Upper lobe of right lung (tissue), 1 donor: Measurements from ENCODE around the gene LSM6. TPM values are rescaled to one million over a fixed set of nuclear protein-coding genes. Genes with fewer than 3 reads are reported as not detected.

Experiments
- ATAC-seq: fragments of 200-7000 bp; cut with Tn5 transposase; one replicate; pipeline ENCODE4 v1.9.1; 2020; ENCODE audit warnings: mild to moderate bottlenecking, moderate library complexity
- DNase-seq: peaks from one replicate; pipeline ENCODE4 v3.0.0-alpha.2; 2020
- H3K27ac ChIP-seq: fragments of 200-600 bp; one replicate; pipeline ENCODE4 v1.8.0; 2022
- H3K27me3 ChIP-seq: fragments of 200-600 bp; one replicate; pipeline ENCODE4 v1.8.0; 2022; ENCODE audit warnings: mild to moderate bottlenecking
- H3K36me3 ChIP-seq: fragments of 200-600 bp; one replicate; pipeline ENCODE4 v1.8.0; 2022
- H3K4me1 ChIP-seq: fragments of 200-600 bp; one replicate; pipeline ENCODE4 v1.8.0; 2022
- H3K4me3 ChIP-seq: fragments of 200-600 bp; one replicate; pipeline ENCODE4 v1.8.0; 2022; ENCODE audit warnings: mild to moderate bottlenecking
- H3K9me3 ChIP-seq: fragments of 200-600 bp; one replicate; pipeline ENCODE4 v1.8.0; 2022
- intact Hi-C: fragments of 100-400 bp; cut with DNase I; formaldehyde crosslinking; loops from one replicate; pipeline ENCODE4 v1.11.0; 2022
- total RNA-seq: library from RNA; stranded (reverse); fragmentation: NEBNext Ultra II Directional; extraction: Animal tissue kit (Norgen Biotek cat#: 25700); gene quantifications from one replicate; pipeline ENCODE4 v1.2.1, GENCODE V29; 2021
- TF ChIP-seq, protein P1 (sequence below): fragments of 200-600 bp; IDR thresholded peaks from one replicate; pipeline ENCODE4 v1.8.0; 2022; ENCODE audit warnings: antibody characterized with exemption
- donor health status: DM: no; HTN: yes; CAD: no; lungs with severe emphysema.

The LSM6 gene
- total RNA-seq, 1 donor from 2014 or later, result 31.8 TPM

DNA sequence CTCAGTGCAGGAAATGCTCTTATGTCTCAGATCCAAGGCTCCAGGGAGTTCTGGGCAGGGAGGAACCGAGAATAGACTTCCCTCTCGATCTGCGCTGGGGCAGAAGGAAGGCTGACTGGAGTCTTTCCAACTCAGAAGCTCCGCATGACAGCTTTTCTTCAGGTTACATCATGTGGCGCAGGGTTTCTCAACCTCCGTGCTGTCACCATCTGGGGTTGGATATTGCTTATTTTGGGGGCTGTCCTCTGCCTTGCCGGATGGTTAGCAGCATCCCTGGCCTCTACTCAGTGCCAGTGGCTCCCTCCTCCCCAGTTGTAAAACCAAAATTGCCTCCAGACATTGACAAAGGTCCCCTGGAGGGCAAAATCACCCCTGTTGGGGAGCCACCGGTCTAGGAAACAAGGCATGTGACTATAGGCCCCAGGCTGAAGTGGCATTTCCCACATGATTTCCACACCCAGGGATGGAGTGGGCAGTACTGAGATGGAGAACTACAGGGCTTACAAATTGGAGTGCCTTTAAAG lies 60.2 kb downstream of the LSM6 start:
- ATAC-seq (peak; percentile 80), DNase-seq (no peak)

DNA sequence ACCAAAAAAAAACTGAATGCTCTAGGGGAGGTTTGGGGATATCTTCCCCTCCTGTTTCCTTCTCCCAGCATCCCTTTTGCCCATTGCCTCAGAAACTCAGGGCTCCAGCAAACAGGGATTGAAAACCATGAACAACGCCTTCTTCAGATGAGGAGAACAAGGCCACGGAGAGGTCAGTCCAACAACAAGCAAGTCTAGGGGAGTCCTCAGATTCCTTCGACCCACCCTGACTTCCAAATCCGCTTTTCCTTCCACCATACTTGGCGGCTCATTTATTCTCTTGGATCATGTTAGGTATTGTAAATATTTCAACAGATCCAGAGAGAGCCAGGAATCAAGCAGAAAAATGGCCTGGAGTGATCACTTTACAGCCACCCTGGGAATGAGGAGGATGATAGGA lies 60.7 kb downstream of the LSM6 start:
- DNase-seq (no peak), ATAC-seq (no peak)
- H3K27me3 ChIP-seq, result no peaks in the 10 kb centered on the region
- TF ChIP-seq, protein P1, sequence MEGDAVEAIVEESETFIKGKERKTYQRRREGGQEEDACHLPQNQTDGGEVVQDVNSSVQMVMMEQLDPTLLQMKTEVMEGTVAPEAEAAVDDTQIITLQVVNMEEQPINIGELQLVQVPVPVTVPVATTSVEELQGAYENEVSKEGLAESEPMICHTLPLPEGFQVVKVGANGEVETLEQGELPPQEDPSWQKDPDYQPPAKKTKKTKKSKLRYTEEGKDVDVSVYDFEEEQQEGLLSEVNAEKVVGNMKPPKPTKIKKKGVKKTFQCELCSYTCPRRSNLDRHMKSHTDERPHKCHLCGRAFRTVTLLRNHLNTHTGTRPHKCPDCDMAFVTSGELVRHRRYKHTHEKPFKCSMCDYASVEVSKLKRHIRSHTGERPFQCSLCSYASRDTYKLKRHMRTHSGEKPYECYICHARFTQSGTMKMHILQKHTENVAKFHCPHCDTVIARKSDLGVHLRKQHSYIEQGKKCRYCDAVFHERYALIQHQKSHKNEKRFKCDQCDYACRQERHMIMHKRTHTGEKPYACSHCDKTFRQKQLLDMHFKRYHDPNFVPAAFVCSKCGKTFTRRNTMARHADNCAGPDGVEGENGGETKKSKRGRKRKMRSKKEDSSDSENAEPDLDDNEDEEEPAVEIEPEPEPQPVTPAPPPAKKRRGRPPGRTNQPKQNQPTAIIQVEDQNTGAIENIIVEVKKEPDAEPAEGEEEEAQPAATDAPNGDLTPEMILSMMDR, result no peak
- peaks cover 3% of the 10 kb centered on the region for H3K4me1 ChIP-seq
- no peaks in the 10 kb centered on the region for H3K36me3 ChIP-seq
- H3K9me3 ChIP-seq, result no peaks in the 10 kb centered on the region
- intact Hi-C loops, result no loop called here
- H3K27ac ChIP-seq, result no peak overlapping the region
- H3K4me3 ChIP-seq, result no peak overlapping the region

More for the DNA sequence above, 60.2 kb downstream of the LSM6 start:
- TF ChIP-seq, protein P1, result no peak
- no peaks in the 10 kb centered on the region for H3K9me3 ChIP-seq
- no peaks in the 10 kb centered on the region for H3K27me3 ChIP-seq
- no peak overlapping the region for H3K4me3 ChIP-seq
- no peaks in the 10 kb centered on the region for H3K4me1 ChIP-seq
- intact Hi-C loops, result no loop called here
- peak overlapping the region; percentile 49 for H3K27ac ChIP-seq
- H3K36me3 ChIP-seq, result no peaks in the 10 kb centered on the region

DNA sequence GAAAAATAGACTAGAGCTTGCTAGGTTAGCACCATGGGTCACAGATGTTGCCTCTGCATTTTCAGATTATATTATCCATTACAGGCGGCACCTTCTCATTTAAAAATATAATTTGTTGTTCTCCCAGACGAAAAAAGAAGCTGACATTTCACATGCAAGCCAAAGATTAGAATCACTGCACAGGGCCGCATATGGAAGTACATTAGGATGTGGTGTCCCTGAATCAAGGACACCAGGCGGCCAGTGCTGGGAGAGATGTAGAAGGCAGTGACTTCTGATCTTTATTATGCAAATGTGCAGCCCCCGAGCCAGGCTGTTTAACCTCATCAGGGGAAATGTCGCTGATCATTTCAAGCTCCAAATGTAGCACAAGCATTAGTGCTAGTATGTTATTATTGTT lies 61.6 kb downstream of the LSM6 start:
- TF ChIP-seq, protein P1, result no peak
- H3K27me3 ChIP-seq, result no peaks in the 10 kb centered on the region
- ATAC-seq, result no peak
- no peaks in the 10 kb centered on the region for H3K9me3 ChIP-seq
- no peak for DNase-seq
- H3K27ac ChIP-seq, result no peak overlapping the region
- intact Hi-C loops, result no loop called here
- H3K36me3 ChIP-seq, result no peaks in the 10 kb centered on the region
- H3K4me1 ChIP-seq, result peaks cover 10% of the 10 kb centered on the region
- H3K4me3 ChIP-seq, result no peak overlapping the region

DNA sequence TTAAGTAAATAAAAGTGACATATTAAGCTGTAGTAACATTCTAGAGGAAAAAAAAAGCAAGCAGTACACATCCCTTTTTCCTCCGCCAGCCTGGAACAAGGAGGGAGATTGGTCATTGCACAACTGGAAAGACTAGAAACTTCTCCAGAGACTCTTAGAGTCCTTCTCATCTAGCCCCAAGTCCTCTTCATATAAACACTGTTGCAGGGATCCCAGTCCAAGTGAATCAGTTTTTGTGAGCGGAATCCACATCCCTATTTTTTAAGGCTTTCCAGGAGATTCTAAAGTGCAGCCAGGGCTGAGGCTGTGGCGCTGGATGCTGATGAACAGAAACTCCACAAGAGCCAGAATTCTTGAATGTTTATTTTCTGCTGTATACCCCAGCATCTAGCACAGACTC lies 62.6 kb downstream of the LSM6 start:
- intact Hi-C loops, result no loop called here
- TF ChIP-seq, protein P1, result no peak
- no peak overlapping the region for H3K4me3 ChIP-seq
- ATAC-seq (no peak), DNase-seq (no peak)
- no peaks in the 10 kb centered on the region for H3K27me3 ChIP-seq
- peaks cover 17% of the 10 kb centered on the region for H3K4me1 ChIP-seq
- H3K9me3 ChIP-seq, result no peaks in the 10 kb centered on the region
- H3K27ac ChIP-seq, result no peak overlapping the region
- H3K36me3 ChIP-seq, result no peaks in the 10 kb centered on the region

Other genes starting within 250 kb of the LSM6 start
- gene ZNF827, start 236.9 kb upstream of the LSM6 start, total RNA-seq, result 11.2 TPM
- gene REELD1, start 38.8 kb downstream of the LSM6 start, total RNA-seq, result 0.29 TPM